HG03025 (cell line): ENCODE measurements around the gene CD109.
"Not testable (repeated sequence)": the region's sequence is repeated elsewhere in the genome, so short reads cannot be mapped to it uniquely, and the experiment has no call there.

Experiments used
- ATAC-seq: cut with Tn5 transposase; IDR thresholded peaks from one replicate; pipeline ENCODE4 v1.9.1; 2021; ENCODE audit warnings: mild to moderate bottlenecking, moderate library complexity; ENCODE audit not compliant: unreplicated experiment, low FRiP score

Gene CD109

GRCh38 chr6:73683574-73683973 lies 12.4 kb upstream of the CD109 start:
- ATAC-seq = not testable (repeated sequence)

- no peak for ATAC-seq
Observed at GRCh38 chr6:73688351-73688750, 7.7 kb upstream of the CD109 start.

GRCh38 chr6:73690056-73690455 lies 5.9 kb upstream of the CD109 start:
- ATAC-seq = no peak

- no peak for ATAC-seq
Observed at GRCh38 chr6:73691512-73691911, 4.5 kb upstream of the CD109 start.

GRCh38 chr6:73694711-73695411 lies 1.1 kb upstream of the CD109 start:
- no peak for ATAC-seq

- no peak for ATAC-seq
Observed at GRCh38 chr6:73696966-73697655, 1.1 kb downstream of the CD109 start.

- no peak for ATAC-seq
Observed at GRCh38 chr6:73699676-73700459, 3.9 kb downstream of the CD109 start.

GRCh38 chr6:73702444-73702843 lies 6.4 kb downstream of the CD109 start:
- no peak for ATAC-seq

GRCh38 chr6:73703466-73703865 lies 7.5 kb downstream of the CD109 start:
- no peak for ATAC-seq

GRCh38 chr6:73704260-73704659 lies 8.3 kb downstream of the CD109 start:
- no peak for ATAC-seq

- ATAC-seq = no peak
Observed at GRCh38 chr6:73704798-73705197, 8.8 kb downstream of the CD109 start.

GRCh38 chr6:73706971-73707370 lies 11.0 kb downstream of the CD109 start:
- ATAC-seq = no peak

GRCh38 chr6:73710470-73710869 lies 14.5 kb downstream of the CD109 start:
- no peak for ATAC-seq

GRCh38 chr6:73710948-73711347 lies 14.9 kb downstream of the CD109 start:
- ATAC-seq = no peak

GRCh38 chr6:73712535-73713173 lies 16.7 kb downstream of the CD109 start:
- no peak for ATAC-seq

- ATAC-seq = no peak
Observed at GRCh38 chr6:73713426-73714147, 17.6 kb downstream of the CD109 start.

- not testable (repeated sequence) for ATAC-seq
Observed at GRCh38 chr6:73715111-73715508, 19.1 kb downstream of the CD109 start.

GRCh38 chr6:73719046-73719445 lies 23.0 kb downstream of the CD109 start:
- ATAC-seq = no peak

GRCh38 chr6:73722318-73723060 lies 26.5 kb downstream of the CD109 start:
- no peak for ATAC-seq

GRCh38 chr6:73723480-73723879 lies 27.5 kb downstream of the CD109 start:
- not testable (repeated sequence) for ATAC-seq
